K562 (cell line): ENCODE data around the gene CCDC3.

ENCODE experiments used
- GABPA ChIP-seq: fragments of 200-800 bp; sonication (Bioruptor generic); conservative IDR thresholded peaks from 2 replicates; pipeline ENCODE4 v1.6.1; 2016; ENCODE audit warnings: low read depth, missing genetic modification characterization, missing compliant biosample characterization
- HDGF ChIP-seq: fragments of 450-650 bp; IDR thresholded peaks from 2 replicates; pipeline ENCODE4 v1.6.1; 2016
- KDM1A ChIP-seq, 2 experiments: fragments of 450-650 bp; IDR thresholded peaks; 2 replicates each; pipeline ENCODE4 v1.6.1; 2016; ENCODE audit warnings: mild to moderate bottlenecking in 2 of 2
- KLF13 ChIP-seq: fragments of 450-650 bp; IDR thresholded peaks from 2 replicates; pipeline ENCODE4 v1.6.1; 2016; ENCODE audit warnings: missing genetic modification characterization, low read depth, mild to moderate bottlenecking, missing compliant biosample characterization, moderate library complexity, borderline replicate concordance
- NFIC ChIP-seq: fragments of 450-650 bp; IDR thresholded peaks from 2 replicates; pipeline ENCODE4 v1.6.1; 2017; ENCODE audit warnings: mild to moderate bottlenecking, inconsistent platforms
- POLR3A ChIP-seq: IDR thresholded peaks from 2 replicates; pipeline ENCODE4 v1.6.1; 2011; ENCODE audit warnings: borderline replicate concordance, mild to moderate bottlenecking, moderate library complexity; ENCODE audit not compliant: insufficient read length, insufficient read depth; ENCODE audit errors: extremely low read depth
- SMC3 ChIP-seq: conservative IDR thresholded peaks from 2 replicates; pipeline ENCODE4 v1.6.1; 2011; ENCODE audit warnings: low read depth, low read length, improper control_type of control experiment; ENCODE audit not compliant: insufficient read depth
- TF ChIP-seq, protein P1 (sequence below), 2 experiments: fragments of 450-650 bp; formaldehyde crosslinking in 1 of 2; IDR thresholded peaks; 2 replicates each; pipeline versions ENCODE4 v1.4.0 to v1.6.1; 2014 to 2020; ENCODE audit warnings: mild to moderate bottlenecking in 2 of 2, borderline replicate concordance in 1 of 2, low read depth in 1 of 2

DNA sequence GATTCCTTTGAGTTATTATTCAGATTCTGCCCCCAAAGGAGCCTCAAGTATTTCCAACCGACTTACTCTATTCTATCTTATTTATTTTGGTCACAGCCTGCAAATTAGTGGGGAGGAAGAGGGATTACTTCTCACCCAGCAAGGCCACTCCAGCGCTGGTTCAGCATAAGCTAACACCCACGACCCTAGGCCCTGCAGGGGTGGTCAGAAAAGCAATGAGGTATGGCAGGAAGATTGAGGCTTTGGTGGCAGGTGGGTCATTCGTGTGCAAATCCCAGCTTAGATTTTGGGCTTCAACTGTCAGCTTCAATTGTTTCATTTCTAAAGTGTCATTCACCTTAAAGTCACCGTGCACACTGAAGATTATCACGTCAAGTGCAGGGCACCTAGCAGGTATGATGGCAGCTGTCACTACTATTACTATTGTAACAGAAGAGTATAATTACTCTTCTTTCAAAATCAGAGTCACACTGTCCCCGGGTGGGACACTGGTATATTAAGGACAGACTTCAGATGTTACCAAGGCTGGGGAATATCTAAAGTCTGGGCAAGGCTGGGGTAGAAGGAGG is 49.7 kb upstream of the CCDC3 start:
- TF ChIP-seq SMC3 = no peak
- no peak for TF ChIP-seq HDGF
- TF ChIP-seq KDM1A (IDR thresholded peaks at IDR 0.05) = no peak
- TF ChIP-seq, protein P1, sequence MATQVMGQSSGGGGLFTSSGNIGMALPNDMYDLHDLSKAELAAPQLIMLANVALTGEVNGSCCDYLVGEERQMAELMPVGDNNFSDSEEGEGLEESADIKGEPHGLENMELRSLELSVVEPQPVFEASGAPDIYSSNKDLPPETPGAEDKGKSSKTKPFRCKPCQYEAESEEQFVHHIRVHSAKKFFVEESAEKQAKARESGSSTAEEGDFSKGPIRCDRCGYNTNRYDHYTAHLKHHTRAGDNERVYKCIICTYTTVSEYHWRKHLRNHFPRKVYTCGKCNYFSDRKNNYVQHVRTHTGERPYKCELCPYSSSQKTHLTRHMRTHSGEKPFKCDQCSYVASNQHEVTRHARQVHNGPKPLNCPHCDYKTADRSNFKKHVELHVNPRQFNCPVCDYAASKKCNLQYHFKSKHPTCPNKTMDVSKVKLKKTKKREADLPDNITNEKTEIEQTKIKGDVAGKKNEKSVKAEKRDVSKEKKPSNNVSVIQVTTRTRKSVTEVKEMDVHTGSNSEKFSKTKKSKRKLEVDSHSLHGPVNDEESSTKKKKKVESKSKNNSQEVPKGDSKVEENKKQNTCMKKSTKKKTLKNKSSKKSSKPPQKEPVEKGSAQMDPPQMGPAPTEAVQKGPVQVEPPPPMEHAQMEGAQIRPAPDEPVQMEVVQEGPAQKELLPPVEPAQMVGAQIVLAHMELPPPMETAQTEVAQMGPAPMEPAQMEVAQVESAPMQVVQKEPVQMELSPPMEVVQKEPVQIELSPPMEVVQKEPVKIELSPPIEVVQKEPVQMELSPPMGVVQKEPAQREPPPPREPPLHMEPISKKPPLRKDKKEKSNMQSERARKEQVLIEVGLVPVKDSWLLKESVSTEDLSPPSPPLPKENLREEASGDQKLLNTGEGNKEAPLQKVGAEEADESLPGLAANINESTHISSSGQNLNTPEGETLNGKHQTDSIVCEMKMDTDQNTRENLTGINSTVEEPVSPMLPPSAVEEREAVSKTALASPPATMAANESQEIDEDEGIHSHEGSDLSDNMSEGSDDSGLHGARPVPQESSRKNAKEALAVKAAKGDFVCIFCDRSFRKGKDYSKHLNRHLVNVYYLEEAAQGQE (IDR thresholded peaks at IDR 0.05; ENCODE audit: borderline replicate concordance) = no peak
- TF ChIP-seq, protein P1 (CRISPR knock-in tag; IDR thresholded peaks at IDR 0.05; ENCODE audit: low read depth) = no peak
- TF ChIP-seq NFIC = no peak
- no peak for TF ChIP-seq POLR3A
- no peak for TF ChIP-seq KLF13 (tag)
- no peak for TF ChIP-seq GABPA
